HG03432 (cell line): ENCODE results near the gene LRRC8D.

ENCODE experiments used
- ATAC-seq: cut with Tn5 transposase; IDR thresholded peaks from one replicate; pipeline ENCODE4 v1.9.1; 2021; ENCODE audit warnings: mild to moderate bottlenecking, moderate library complexity; ENCODE audit not compliant: unreplicated experiment

LRRC8D gene

DNA sequence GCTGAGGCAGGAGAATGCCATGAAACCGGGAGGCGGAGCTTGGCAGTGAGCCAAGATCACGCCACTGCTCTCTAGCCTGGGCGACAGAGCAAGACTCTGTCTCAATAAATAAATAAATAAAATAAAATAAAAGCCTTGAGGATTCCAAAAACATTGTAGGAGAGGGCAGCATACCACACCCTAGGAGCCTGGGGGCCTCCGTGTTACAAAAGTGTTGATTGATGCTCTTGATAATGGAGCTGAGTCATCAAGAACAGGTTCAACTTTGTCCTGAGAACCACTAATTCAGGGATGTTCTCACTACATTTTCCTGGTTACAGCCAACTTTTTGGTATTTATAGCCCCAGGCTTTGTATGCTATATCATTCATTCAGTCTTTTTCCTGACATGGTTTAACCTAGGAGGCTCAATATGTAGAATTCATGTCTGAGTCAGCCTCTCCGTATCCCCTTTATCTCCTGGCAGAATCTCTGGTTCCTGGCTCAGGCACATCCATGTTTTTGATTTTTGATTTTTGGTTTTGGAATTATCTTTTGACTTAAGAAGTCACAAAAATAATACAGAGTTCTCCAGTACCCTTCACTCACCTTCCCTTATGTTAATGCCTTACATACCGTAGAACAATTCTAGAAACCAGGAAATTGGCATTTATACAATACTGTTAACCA lies 69.4 kb downstream of the LRRC8D start:
- no peak for ATAC-seq

DNA sequence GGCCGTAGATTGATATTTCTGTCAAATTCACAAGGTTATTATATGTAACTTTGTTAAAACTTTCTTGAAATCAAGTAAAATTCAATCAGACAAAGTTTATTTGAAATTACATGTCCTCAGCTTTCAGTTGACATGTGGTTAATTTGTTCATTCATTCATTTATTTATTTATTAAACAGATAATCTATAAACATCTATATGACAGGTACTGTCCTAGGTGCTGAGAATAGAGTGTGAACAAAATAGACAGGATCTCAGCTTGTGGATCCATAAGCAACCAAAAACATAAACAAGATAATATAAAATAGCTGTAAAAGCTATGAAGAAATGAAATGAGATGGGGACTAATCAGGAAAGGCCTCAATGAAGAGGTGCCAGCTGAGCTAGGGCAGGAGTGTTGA lies 72.0 kb downstream of the LRRC8D start:
- ATAC-seq, result no peak

DNA sequence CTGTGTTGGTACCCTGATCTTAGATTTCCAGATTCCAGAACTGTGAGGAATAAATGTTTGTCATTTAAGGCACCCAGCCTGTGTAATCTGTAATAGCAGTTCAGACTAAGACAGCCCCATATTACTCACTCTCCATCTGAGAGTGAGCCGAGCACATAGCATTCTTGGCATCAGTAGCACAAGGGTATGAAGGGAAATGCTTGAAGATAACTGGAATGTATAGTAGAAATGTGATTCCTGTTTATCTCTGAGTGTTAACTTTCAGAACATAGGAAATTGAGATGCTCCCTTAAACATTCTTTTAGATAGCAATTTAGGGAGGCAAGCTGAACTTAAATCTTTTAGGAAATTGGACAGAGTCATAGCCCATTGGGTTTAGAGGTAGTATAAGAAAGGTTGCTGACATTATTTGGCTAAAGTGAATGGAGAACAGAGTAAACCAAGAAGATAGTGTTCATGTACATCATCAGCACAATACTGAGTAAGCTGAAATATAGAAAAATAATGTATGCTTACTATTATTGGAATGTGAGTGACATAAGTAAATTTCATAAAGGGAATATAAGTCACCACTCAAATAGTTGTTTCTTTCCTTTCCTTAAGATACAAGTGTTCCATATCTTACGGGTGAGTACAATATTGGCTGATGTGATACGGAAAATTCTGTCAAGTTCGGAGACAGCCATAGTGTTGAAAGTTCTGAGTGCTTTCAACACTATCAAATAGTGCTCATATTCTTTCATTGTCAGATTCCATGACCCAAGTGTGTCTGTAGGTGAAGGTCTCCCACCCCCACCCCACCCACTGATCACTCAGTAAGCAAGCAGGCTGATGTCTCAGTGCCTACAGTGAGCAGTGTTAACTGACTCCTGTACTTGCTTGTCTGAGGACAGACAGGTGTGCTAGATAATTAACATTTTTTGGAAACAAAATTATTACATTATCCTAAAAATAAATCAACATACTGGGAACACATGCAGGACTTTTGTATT lies 73.7 kb downstream of the LRRC8D start:
- no peak for ATAC-seq

DNA sequence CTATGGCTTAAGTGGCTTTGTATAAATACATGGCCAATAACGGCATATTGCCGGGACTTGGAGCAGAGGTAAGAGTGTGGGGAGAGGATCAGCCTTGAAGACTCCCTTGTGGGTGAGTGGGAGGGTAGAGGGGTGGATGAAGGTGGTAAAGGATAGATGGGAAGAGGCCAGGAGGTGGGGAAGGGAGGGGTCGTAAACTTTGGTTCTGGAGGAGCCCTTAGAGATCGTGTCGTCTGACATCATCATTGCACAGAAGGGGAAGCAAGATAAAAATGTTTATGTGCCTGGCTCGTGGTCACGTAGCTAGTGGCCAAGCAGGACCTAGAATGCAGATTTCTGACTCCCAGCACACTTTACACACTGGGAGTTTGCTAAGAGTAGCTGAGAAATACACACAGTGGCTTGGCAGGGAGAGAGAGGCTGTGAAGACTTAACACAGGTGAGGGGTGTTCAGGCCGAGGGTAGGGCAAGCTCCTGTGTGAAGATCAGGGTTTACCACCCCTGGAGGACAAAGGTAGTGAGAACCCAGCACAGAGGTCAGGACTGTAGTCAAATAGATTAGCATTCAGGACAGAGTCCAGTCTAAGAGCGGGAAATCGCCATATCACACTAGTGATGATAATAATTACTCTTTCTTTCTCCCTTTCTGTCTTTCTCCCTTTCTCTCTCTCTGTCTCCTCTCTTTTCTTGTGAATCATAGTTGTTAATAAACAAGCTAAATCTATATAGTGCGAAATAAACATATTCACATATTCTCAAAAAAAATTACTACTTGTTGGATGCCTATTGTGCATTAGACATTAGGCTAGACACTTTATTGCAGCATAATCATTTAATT lies 75.5 kb downstream of the LRRC8D start:
- no peak for ATAC-seq

DNA sequence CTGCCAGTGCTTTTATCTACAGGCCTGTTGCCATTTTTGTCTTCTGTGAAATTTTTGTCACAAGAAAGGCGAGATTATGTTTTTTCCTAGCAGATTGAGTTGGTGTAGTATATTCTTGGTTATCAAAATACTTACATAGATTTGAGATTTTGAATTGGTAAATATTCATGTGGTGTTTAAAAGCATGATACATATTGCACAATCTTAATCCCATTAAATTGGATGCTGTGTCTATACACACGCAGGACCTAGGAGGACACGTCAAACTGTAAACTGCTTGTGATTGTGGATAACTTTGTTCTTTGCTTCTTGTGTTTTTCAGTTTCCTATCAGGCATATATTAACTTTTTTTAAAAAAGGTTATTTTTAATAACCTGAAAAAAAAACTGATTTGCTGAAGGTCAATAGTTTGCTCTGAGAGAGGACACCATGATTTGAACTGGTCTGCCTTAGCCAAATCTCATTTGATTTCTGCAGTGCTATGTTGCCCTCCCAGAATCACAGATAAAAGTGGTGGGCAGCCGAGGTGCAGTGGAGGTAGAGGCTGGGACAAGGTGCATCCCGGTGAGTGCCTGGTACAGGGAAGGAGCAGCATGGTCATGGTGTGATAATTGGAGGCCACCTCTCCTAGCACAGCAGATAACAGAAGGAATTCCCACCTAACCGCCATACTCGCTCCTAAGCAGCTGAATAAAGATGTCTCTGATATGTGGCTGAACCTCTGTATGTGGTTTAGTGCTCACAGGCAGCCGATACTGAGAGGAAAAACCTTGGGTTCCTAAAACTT lies 76.7 kb downstream of the LRRC8D start:
- no peak for ATAC-seq

DNA sequence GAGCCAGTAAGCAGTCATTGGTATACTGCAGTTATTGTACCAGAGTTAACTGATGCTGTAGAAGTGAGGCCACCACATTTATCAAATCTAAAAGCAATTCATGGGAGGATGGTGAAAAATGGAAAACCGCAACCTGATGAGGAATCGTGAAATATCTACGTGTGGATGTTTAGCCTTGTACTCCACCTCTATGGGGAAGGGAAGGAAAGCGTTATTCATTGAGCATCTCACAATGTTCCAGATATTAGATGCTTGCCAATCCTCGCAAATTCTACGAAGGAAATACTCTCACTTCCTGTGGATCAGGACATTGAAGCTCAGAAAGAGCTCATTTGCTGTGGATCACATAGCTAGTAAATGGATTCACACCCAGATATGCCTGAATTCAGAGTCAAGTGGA lies 77.3 kb downstream of the LRRC8D start:
- ATAC-seq, result no peak

DNA sequence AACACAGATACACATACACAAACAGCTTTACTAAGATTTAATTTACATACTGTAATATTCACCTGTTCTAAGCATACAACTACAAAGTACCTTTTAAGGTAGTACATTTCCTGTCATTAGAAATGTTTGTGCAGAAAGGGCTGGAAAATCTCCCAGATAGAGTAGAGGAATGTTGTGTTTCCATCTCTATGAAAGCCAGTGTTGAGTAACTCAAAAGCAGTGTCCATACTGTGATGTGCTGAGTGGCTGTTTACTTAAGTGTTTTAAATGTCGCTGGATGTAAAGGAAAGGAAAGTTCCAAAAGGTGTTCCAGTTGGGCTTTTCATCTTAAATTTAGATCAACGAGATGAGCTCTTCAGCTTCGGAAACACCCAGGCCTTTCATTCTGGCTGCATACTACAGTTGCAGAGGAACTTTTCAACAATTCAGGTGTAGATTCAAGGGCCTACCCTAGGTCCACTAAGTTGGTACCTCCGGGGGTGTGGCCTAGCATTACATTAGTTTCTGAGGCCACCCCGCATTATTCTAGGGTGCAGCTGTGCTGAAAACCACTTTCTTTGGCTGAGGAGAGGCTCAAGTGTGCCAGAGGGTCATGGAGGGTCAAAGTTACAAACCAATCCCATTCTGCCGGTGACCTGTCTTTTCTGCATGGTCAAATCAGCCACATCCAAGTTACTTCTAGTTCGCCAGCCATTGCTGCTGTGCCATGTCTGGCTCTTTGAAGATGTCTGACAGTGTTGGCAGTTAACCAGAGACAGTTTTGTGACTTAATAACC lies 78.1 kb downstream of the LRRC8D start:
- no peak for ATAC-seq

DNA sequence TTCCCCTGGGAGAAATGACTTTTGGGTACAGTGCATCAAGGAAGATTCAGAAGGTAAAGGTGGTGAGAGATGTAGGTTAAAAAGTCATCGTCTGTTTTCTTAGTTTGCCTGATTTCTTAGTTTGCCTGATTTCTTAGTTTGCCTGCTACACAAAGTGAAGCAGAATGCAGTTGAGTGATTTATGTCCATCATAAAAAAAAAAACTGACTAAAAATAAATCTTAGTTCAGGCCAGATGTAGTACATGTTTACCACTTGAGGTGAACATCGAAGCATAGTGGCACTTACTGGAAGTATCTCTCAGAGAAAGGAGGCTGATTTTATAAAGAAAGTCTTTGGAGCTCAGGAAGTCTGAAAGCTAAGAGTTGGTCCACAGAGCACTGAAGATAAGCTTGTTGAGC lies 79.5 kb downstream of the LRRC8D start:
- ATAC-seq, result no peak

DNA sequence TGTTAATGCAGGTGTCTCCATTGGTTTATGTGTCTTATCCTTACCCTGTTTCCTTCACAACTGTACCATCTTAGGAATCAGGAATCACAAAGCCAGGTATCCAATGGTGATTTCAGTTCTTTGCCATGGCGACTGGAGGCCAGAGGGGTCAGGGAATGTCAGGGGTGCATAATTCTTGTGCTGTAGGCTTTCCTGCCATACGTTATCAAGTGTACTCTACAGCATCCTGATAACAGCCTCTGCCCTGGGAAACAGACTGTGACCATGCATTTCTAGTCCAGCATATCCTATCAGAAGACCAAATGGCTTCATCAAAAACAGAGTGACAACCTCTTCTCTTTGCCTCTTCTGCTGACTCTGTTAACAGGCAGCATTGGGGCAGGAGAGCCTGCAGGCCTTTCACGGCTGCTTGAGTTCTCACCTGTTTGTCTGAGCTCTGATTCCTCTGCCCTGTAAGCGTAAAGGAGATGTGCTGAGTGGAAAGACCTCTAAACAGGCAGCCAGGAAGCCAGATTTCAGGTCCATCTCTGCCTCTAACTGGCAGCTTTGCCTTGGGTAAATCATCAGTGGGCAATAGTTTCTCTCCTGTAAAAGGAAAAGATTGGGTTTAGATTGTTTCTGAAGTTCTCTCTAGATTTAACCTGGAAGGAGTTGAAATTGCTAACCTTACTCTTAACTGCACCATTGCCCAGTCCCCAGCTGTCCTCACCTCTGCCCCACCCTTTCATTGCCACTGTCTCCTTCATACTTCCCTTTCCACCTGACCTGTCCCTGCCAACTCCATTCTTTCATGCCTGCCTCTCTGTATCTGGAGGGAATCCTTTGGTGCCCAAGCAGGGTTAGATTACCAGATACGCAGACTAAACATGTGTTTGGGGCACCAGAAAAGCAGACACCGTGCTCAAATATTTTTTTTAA lies 80.2 kb downstream of the LRRC8D start:
- ATAC-seq, result no peak

DNA sequence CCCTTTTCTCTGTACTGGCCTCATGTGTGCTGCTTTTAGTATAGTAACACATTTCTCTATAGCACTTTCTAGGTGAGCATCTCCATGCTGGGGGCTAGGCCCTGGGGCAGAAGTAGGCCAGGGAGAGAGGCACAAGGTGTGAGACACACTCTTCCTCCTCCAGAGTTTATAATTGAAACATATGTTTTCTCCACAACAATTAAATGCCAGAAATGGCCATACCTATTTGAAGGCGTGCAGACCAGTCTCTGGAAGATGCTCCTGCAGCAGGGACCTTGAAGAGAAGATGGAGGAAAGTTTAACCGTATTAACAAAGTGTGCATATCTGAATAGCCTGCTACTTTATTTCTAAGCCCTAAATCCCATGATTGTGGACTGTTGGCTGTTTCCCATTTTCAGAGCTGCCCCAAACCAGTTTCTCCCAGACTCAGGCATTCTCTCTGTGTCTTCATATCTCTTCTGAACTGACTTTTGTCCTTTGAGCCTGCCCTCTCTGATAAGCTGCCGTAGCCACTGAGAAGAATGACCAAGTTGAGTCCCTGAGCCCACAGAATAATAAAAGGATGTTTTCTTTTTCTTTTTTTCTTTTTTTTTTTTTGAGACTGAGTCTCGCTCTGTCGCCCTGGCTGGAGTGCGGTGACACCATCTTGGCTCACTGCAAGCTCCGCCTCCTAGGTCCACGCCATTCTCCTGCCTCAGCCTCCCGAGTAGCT lies 81.3 kb downstream of the LRRC8D start:
- ATAC-seq, result no peak

DNA sequence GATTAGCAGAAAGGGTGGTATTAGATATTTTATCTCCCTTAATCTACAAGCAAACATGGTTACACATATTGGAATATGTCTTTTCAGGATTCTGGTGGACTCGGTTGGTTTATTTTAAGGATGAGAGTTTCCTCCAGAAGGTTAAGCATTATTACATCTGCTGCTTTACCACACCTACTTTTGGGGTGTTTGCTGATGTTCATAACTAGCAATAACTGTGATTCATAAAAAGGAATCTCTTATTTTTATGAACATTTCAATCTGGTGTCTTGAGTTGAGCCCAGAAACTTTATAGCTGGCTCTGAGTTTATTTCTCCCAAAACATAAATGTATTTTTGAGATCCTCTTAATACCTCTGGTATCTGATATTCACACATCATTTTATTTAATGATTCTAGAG lies 82.7 kb downstream of the LRRC8D start:
- no peak for ATAC-seq

DNA sequence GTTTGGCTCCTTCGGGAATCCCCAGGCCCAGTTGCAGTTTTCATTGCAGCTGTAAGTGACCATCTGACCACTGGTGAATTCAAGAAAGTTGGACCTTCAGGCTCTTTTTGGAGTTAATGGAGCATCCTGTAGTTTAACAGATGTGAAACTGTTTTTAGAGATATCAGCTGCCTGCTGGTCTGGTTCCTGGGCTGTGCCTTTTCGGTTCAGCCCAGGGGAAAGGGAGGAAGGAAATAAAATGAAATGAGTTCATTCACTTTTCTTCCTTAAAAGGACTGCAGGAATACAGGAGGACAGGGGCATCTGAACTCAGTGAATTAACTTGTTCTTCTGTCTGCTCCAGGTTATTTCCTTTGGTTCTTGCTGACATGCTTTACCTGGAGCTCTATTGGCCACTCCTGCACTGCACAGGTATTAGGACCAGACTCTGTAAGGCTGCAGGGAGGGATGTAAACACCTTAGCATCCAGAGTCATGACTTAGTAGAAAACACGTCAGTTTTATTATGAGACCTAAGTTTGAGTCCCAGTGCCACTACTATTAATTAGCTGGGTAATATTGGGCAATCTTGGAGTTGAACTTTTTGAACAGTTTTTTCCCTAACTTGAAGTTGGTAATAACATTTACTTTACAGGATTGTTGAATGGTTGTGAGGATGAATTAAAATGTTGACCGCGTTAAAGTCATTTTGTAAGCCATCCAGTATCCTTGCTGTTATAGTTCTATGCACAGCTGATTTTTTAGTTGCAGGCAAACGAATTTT lies 83.6 kb downstream of the LRRC8D start:
- ATAC-seq, result no peak

DNA sequence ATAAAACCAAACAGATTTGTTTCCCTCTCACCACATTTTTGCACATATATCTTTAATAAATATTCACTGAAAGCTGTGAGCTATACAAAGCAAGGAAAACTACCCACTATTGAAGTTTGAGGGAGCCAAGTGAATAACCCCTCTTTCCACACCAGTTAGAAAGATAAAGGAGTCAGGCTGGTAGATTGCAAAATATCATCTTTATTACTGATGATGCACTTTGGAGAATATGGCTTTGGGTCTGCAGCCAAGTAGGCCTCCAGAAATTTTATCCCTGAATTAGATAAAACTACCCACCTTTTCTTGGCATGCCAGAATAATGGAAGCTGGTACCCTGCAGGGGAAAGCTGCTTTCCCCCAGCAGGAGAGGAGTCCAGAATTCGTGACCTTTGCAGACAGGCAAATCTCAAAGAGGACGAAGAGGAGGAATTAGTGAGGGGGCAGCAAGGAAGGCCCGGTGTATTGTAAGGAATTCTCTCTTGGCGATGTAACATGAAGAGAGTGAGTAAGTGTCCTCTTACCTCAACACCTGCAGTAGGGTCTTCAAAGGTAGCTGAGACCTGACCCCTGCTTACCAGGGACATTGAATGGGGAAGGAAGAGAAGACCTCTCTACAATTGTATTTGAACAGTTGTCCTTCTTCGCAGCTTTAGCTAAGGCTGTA lies 84.7 kb downstream of the LRRC8D start:
- ATAC-seq, result no peak

DNA sequence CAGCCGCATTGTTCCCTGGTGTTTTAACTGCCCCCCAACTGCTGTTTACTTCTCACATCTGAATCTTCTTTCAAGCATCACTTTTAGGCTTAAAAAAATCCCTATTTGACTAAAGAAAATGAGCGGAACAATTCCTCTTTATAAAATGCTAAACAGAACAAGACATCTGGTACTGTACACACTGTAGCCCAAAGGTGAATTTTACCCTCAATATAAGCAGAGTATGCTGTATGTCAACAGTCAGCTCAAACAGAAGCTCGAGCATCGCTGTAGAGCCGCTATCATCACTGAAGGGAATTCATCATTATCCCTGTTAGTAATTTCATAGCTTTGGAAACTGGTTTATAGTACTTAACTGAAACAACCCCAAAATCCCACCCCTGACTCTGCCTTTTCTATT lies 85.3 kb downstream of the LRRC8D start:
- ATAC-seq, result no peak

DNA sequence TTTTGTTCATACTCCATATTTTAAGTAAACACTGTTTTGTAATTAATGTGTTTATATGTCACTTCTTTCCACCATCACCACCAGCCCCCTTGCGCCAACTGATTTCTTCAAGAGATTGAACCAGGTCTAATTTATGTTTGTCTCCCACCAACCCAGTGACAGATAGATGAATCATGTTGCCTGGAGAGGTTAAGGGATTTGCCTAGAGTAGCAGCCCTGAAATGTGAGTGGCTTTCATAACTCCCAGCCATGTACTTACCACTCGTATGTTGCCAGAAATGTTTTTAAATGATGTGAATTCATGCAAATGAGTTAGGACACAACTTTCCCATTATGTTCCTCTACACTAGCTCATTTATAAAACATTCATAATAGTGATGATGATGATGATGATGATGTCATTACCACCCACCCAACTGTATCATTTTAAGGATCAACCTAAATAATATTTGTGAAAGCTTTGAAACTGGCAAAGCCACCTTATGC lies 86.9 kb downstream of the LRRC8D start:
- ATAC-seq, result no peak

DNA sequence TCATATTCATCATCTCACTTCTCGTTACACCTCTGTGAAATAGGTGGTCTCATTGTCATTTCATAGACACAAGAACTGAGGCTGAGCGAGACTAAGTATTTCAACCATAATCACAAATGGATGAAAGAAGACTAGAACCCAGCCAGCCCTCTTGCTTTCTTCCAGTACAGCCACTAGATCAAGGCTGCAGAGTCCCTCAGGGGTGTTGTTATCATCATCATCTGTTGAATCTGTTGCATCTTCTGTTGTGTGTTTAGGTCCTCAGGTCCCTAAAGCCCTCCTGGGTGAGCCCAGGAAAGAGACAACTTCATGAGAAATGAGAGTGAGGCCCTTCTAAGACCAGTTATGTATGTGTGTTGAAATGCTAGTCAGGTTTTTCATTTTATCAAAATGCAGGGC lies 87.4 kb downstream of the LRRC8D start:
- ATAC-seq, result no peak
